A673 (cell line): ENCODE data around the gene GLCCI1.

Experiments used
- EZH2 ChIP-seq: fragments of 200-600 bp; sonication (generic); IDR thresholded peaks from 2 replicates; pipeline ENCODE4 v1.6.1; 2017; ENCODE audit warnings: borderline replicate concordance, low read depth, mild to moderate bottlenecking, mixed read lengths, antibody characterized with exemption, low read length; ENCODE audit not compliant: poor library complexity, severe bottlenecking
- TF ChIP-seq, protein P1 (sequence below): fragments of 300-800, 200-600 bp; sonication (generic); conservative IDR thresholded peaks from 2 replicates; pipeline ENCODE4 v1.5.1; 2017; ENCODE audit warnings: low read depth, mild to moderate bottlenecking, antibody characterized with exemption, low read length, moderate library complexity, mixed read lengths

DNA sequence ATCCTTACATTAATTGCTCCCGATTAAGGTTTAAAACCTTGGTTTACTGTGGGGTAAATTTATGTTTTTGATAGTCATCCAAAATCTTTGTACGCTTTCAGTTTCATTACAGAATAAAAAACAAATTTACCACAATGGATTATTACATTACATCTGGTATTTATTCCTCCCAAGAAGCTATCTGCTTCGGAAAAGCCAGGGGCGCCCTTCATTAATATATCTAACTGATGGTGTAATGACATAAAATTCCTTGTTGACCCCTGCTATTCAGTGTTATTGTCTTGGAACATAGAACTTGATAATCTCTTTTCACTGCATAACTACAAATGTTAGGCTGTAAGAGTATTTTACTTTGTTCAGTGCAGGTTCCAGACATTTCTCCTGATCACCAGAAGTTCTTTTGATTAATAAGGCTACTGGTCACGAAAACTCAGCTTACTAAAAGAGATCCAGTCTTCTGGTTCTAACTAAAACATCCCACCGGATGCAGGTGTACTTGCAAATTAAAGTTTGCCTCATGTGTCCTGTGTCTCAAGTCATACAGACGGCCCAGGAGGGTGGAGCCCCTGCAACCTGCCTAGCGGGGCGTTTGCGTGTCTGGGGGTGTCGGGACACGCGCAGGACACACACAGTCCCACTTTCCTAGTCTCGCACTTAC is 581 bp upstream of the GLCCI1 start:
- TF ChIP-seq, protein P1, sequence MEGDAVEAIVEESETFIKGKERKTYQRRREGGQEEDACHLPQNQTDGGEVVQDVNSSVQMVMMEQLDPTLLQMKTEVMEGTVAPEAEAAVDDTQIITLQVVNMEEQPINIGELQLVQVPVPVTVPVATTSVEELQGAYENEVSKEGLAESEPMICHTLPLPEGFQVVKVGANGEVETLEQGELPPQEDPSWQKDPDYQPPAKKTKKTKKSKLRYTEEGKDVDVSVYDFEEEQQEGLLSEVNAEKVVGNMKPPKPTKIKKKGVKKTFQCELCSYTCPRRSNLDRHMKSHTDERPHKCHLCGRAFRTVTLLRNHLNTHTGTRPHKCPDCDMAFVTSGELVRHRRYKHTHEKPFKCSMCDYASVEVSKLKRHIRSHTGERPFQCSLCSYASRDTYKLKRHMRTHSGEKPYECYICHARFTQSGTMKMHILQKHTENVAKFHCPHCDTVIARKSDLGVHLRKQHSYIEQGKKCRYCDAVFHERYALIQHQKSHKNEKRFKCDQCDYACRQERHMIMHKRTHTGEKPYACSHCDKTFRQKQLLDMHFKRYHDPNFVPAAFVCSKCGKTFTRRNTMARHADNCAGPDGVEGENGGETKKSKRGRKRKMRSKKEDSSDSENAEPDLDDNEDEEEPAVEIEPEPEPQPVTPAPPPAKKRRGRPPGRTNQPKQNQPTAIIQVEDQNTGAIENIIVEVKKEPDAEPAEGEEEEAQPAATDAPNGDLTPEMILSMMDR = no peak
- no peak for TF ChIP-seq EZH2
